KMS-11 (cell line): ENCODE results near the gene OXCT1.
A peak's percentile ranks its signal among the peaks of the same experiment; 100 is the strongest.

Experiments
- H2AFZ ChIP-seq: fragments of 200-600 bp; sonication (generic); 2 replicates; pipeline ENCODE4 v1.6.1; 2016; ENCODE audit warnings: antibody characterized with exemption, mixed run types, low read depth
- H3K27ac ChIP-seq: fragments of 200-600 bp; sonication (generic); 2 replicates; pipeline ENCODE4 v1.6.1; 2016; ENCODE audit warnings: mild to moderate bottlenecking, mixed run types
- H3K27me3 ChIP-seq: fragments of 200-600 bp; sonication (generic); 2 replicates; pipeline ENCODE4 v1.6.1; 2017; ENCODE audit warnings: mild to moderate bottlenecking, low read depth, mixed run types, moderate library complexity; ENCODE audit not compliant: insufficient read depth
- H3K36me3 ChIP-seq: fragments of 200-600 bp; sonication (generic); 2 replicates; pipeline ENCODE4 v1.6.1; 2017; ENCODE audit warnings: mild to moderate bottlenecking, mixed run types; ENCODE audit not compliant: insufficient read depth
- H3K4me1 ChIP-seq: fragments of 200-600 bp; sonication (generic); 2 replicates; pipeline ENCODE4 v1.6.1; 2016; ENCODE audit warnings: mild to moderate bottlenecking, low read depth, mixed run types; ENCODE audit not compliant: poor library complexity, severe bottlenecking
- H3K4me2 ChIP-seq: fragments of 200-600 bp; sonication (generic); 2 replicates; pipeline ENCODE4 v1.7.0; 2016; ENCODE audit warnings: mild to moderate bottlenecking, mixed run types
- H3K4me3 ChIP-seq: fragments of 200-600 bp; sonication (generic); IDR thresholded peaks from 2 replicates; pipeline ENCODE4 v1.6.1; 2017; ENCODE audit warnings: low read depth, low read length, mixed read lengths; ENCODE audit not compliant: insufficient read depth
- H3K79me2 ChIP-seq: fragments of 200-600 bp; sonication (generic); 2 replicates; pipeline ENCODE4 v1.6.1; 2016; ENCODE audit warnings: low read depth, mixed run types; ENCODE audit not compliant: insufficient read depth
- H3K9ac ChIP-seq: fragments of 200-600 bp; sonication (generic); 2 replicates; pipeline ENCODE4 v1.6.1; 2016; ENCODE audit warnings: mild to moderate bottlenecking, mixed run types
- H4K20me1 ChIP-seq: fragments of 200-600 bp; sonication (generic); 2 replicates; pipeline ENCODE4 v1.6.1; 2016; ENCODE audit warnings: mild to moderate bottlenecking, mixed run types; ENCODE audit not compliant: insufficient read depth
- TF ChIP-seq, protein P1 (sequence below): fragments of 200-600 bp; sonication (generic); conservative IDR thresholded peaks from 2 replicates; pipeline ENCODE4 v1.6.1; 2017; ENCODE audit warnings: low read depth, mild to moderate bottlenecking, antibody characterized with exemption, low read length, moderate library complexity, mixed read lengths

The OXCT1 gene

DNA sequence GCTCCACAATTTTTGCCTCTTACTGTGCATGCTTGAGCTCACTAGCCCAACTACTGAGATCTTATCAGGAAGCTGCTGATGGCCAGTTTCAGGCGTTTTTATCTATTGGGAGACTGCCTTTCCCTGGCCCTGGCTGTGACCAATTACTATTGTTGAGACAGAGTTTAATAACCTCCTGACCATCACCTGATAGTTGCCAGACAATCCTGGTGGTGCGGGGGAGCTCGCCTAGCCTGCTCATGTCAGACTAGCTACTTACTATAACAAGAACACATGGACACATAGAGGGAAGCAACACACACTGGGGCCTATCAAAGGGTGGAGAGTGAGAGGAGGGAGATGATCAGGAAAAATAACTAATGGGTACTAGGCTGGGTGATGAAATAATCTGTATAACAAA is 13.0 kb upstream of the OXCT1 start:
- Histone ChIP-seq H3K9ac (no peak overlapping the region), H3K27ac (no peak overlapping the region), H3K79me2 (no peaks in the 10 kb centered on the region), H3K4me2 (no peak overlapping the region; the same call in 1 of the 2 replicates), H4K20me1 (no peaks in the 10 kb centered on the region), H3K4me1 (peaks cover 36% of the 10 kb centered on the region), H3K36me3 (no peaks in the 10 kb centered on the region), H2AFZ (no peak overlapping the region), H3K4me3 (no peak overlapping the region), H3K27me3 (no peaks in the 10 kb centered on the region)
- TF ChIP-seq, protein P1, sequence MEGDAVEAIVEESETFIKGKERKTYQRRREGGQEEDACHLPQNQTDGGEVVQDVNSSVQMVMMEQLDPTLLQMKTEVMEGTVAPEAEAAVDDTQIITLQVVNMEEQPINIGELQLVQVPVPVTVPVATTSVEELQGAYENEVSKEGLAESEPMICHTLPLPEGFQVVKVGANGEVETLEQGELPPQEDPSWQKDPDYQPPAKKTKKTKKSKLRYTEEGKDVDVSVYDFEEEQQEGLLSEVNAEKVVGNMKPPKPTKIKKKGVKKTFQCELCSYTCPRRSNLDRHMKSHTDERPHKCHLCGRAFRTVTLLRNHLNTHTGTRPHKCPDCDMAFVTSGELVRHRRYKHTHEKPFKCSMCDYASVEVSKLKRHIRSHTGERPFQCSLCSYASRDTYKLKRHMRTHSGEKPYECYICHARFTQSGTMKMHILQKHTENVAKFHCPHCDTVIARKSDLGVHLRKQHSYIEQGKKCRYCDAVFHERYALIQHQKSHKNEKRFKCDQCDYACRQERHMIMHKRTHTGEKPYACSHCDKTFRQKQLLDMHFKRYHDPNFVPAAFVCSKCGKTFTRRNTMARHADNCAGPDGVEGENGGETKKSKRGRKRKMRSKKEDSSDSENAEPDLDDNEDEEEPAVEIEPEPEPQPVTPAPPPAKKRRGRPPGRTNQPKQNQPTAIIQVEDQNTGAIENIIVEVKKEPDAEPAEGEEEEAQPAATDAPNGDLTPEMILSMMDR: no peak

GRCh38 chr5:41882765-41883164 is 12.5 kb upstream of the OXCT1 start:
- H3K79me2 ChIP-seq: no peaks in the 10 kb centered on the region
- no peaks in the 10 kb centered on the region for H3K36me3 ChIP-seq
- H3K27ac ChIP-seq: no peak overlapping the region
- no peaks in the 10 kb centered on the region for H3K27me3 ChIP-seq
- H3K4me3 ChIP-seq: no peak overlapping the region
- peak overlapping the region; percentile 59; the same call in 1 of the 2 replicates for H3K4me2 ChIP-seq
- TF ChIP-seq, protein P1: no peak
- H2AFZ ChIP-seq: no peak overlapping the region
- H3K9ac ChIP-seq: no peak overlapping the region
- H3K4me1 ChIP-seq: peaks cover 36% of the 10 kb centered on the region
- H4K20me1 ChIP-seq: no peaks in the 10 kb centered on the region

DNA sequence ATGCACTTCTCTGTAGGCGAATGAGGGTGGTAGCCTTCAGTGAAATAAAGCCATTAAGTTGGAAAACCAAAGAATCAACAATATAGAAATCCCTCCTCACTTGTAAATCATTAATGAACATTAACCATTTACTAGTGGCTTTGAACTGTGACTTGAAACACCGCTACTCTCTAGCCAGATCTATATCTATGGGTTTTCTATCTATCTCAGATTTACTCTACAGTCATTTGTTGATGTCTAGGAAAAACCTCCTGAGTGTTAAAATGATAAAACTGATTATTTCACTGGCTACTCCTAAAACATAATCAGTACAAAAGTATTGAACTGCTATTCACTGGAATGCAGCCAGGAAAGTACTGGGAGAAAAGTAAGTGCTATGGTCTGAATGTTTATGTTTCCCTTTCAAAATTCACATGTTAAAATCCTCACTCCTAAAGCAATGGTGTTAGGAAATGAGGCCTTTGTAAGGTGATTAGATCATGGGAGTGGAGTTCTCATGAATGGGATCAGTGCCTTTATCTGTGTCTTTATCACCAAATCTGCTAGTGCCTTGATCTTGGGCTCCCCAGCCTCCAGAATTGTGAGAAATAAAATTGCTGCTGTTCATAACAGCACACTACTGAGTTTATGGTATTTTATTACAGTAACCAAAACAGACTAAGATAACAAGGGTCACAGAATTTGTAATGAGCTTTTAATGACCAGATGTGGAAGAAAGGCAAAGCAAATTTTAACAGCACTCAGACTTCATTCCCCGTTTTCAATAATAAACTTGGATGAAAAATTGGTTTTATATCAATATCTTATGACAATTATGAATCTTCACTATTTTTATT is 8.6 kb upstream of the OXCT1 start:
- Histone ChIP-seq H3K9ac (no peak overlapping the region), H3K4me2 (no peak overlapping the region), H3K27ac (no peak overlapping the region), H2AFZ (no peak overlapping the region), H3K27me3 (no peaks in the 10 kb centered on the region), H3K4me3 (no peak overlapping the region), H3K4me1 (peaks cover 52% of the 10 kb centered on the region), H3K79me2 (no peaks in the 10 kb centered on the region), H4K20me1 (no peaks in the 10 kb centered on the region), H3K36me3 (no peaks in the 10 kb centered on the region)
- TF ChIP-seq, protein P1: no peak

- TF ChIP-seq, protein P1: no peak
These were observed 7.9 kb upstream of the OXCT1 start for GRCh38 chr5:41878173-41878572.

More at GRCh38 chr5:41878173-41878572, 7.9 kb upstream of the OXCT1 start:
- Histone ChIP-seq H3K4me2 (no peak overlapping the region), H2AFZ (no peak overlapping the region), H3K9ac (no peak overlapping the region), H3K4me3 (no peak overlapping the region), H3K4me1 (peaks cover 52% of the 10 kb centered on the region), H3K27ac (no peak overlapping the region), H4K20me1 (no peaks in the 10 kb centered on the region), H3K79me2 (no peaks in the 10 kb centered on the region), H3K36me3 (no peaks in the 10 kb centered on the region), H3K27me3 (no peaks in the 10 kb centered on the region)
